Neuronal stem cell (in vitro differentiated cells): ENCODE results near the gene VDAC2.
A peak's percentile ranks its signal among the peaks of the same experiment; 100 is the strongest.

Source experiments
- DNase-seq: peaks from one replicate; pipeline ENCODE4 v3.0.0-alpha.2; 2013; ENCODE audit warnings: low spot score
- H2AFZ ChIP-seq: one replicate; pipeline ENCODE4 v1.6.1; 2013; ENCODE audit warnings: mild to moderate bottlenecking, low read length, inconsistent platforms
- H2AK5ac ChIP-seq: 2 replicates; pipeline ENCODE4 v1.6.1; 2013; ENCODE audit warnings: low read depth, mild to moderate bottlenecking, inconsistent platforms, low read length, moderate library complexity, mixed read lengths
- H2BK120ac ChIP-seq: 2 replicates; pipeline ENCODE4 v1.6.1; 2013; ENCODE audit warnings: low read depth, mild to moderate bottlenecking, inconsistent platforms, low read length, moderate library complexity, mixed read lengths
- H2BK12ac ChIP-seq: one replicate; pipeline ENCODE4 v1.6.1; 2013; ENCODE audit warnings: low read length, inconsistent platforms
- H2BK15ac ChIP-seq: 2 replicates; pipeline ENCODE4 v1.6.1; 2013; ENCODE audit warnings: mild to moderate bottlenecking, low read length, inconsistent platforms, mixed read lengths
- H2BK5ac ChIP-seq: one replicate; pipeline ENCODE4 v1.6.1; 2013; ENCODE audit warnings: inconsistent platforms, mild to moderate bottlenecking, low read length, moderate library complexity
- H3K14ac ChIP-seq: one replicate; pipeline ENCODE4 v1.6.1; 2013; ENCODE audit warnings: low read length, inconsistent platforms
- H3K18ac ChIP-seq: 2 replicates; pipeline ENCODE4 v1.6.1; 2013; ENCODE audit warnings: low read length, inconsistent platforms
- H3K23ac ChIP-seq: 2 replicates; pipeline ENCODE4 v1.6.1; 2013; ENCODE audit warnings: low read depth, mild to moderate bottlenecking, mixed read lengths, low read length, inconsistent platforms; ENCODE audit not compliant: poor library complexity
- H3K27ac ChIP-seq: replicated peaks from 3 replicates; pipeline ENCODE4 v1.5.1; 2013; ENCODE audit warnings: low read length, inconsistent platforms
- H3K27me3 ChIP-seq, 3 experiments: 2 replicates each; pipeline ENCODE4 v1.6.1; 2013; ENCODE audit warnings: low read length in 3 of 3, mild to moderate bottlenecking in 2 of 3, inconsistent platforms in 1 of 3, low read depth in 1 of 3, mixed read lengths in 1 of 3, moderate library complexity in 1 of 3; ENCODE audit not compliant: control insufficient read depth in 3 of 3, insufficient read depth in 3 of 3
- H3K36me3 ChIP-seq, 2 donors: replicated peaks in 1 of 2; 2 replicates each; pipeline ENCODE4 v1.6.1; 2013; ENCODE audit warnings: low read length in 2 of 2; ENCODE audit not compliant: control insufficient read depth in 2 of 2, insufficient read depth in 2 of 2
- H3K4ac ChIP-seq: 2 replicates; pipeline ENCODE4 v1.6.1; 2013; ENCODE audit warnings: inconsistent platforms, mild to moderate bottlenecking, low read length, moderate library complexity
- H3K4me1 ChIP-seq, 2 donors: 1 replicate in 1 of 2; 2 replicates in 1 of 2; pipeline ENCODE4 v1.6.1; 2013; ENCODE audit warnings: low read length in 2 of 2, low read depth in 1 of 2; ENCODE audit not compliant: control insufficient read depth in 2 of 2, insufficient read depth in 1 of 2
- H3K4me2 ChIP-seq: one replicate; pipeline ENCODE4 v1.6.1; 2013; ENCODE audit warnings: mild to moderate bottlenecking, low read length, inconsistent platforms; ENCODE audit not compliant: insufficient read depth, poor library complexity, severe bottlenecking
- H3K4me3 ChIP-seq, 2 donors: 2 replicates each; pipeline ENCODE4 v1.5.1; 2013; ENCODE audit warnings: low read length in 2 of 2, mild to moderate bottlenecking in 2 of 2, inconsistent platforms in 1 of 2, moderate library complexity in 1 of 2
- H3K79me1 ChIP-seq: one replicate; pipeline ENCODE4 v1.6.1; 2013; ENCODE audit warnings: low read depth, mild to moderate bottlenecking, inconsistent platforms, low read length, moderate library complexity
- H3K9ac ChIP-seq: one replicate; pipeline ENCODE4 v1.6.1; 2013; ENCODE audit warnings: mild to moderate bottlenecking, low read depth, low read length, inconsistent platforms; ENCODE audit not compliant: poor library complexity
- H3K9me3 ChIP-seq, 2 donors: replicated peaks in 1 of 2; 2 replicates each; pipeline versions ENCODE3 to v1.6.1; 2013; ENCODE audit warnings: low read length in 2 of 2, mild to moderate bottlenecking in 2 of 2, inconsistent platforms in 1 of 2, low read depth in 1 of 2, mixed read lengths in 1 of 2, moderate library complexity in 1 of 2; ENCODE audit not compliant: control insufficient read depth in 2 of 2, insufficient read depth in 1 of 2
- H4K8ac ChIP-seq: one replicate; pipeline ENCODE4 v1.6.1; 2013; ENCODE audit warnings: low read depth, mild to moderate bottlenecking, inconsistent platforms, low read length, moderate library complexity
- H4K91ac ChIP-seq: one replicate; pipeline ENCODE4 v1.6.1; 2013; ENCODE audit warnings: low read length, low read depth, mild to moderate bottlenecking, inconsistent platforms; ENCODE audit not compliant: poor library complexity
- WGBS, 2 donors: extraction: QIAGEN DNeasy Blood & Tissue Kit; methylation state at CpG; one replicate each; pipeline ENCODE4 v1.1.7; 2013; ENCODE audit warnings: missing lambda C conversion rate in 2 of 2, mixed read lengths in 1 of 2; ENCODE audit not compliant: insufficient read length in 2 of 2, insufficient replicate concordance in 1 of 2; ENCODE audit errors: extremely low coverage in 2 of 2; 5-methylcytosine and 5-hydroxymethylcytosine counted together

Gene VDAC2

DNA sequence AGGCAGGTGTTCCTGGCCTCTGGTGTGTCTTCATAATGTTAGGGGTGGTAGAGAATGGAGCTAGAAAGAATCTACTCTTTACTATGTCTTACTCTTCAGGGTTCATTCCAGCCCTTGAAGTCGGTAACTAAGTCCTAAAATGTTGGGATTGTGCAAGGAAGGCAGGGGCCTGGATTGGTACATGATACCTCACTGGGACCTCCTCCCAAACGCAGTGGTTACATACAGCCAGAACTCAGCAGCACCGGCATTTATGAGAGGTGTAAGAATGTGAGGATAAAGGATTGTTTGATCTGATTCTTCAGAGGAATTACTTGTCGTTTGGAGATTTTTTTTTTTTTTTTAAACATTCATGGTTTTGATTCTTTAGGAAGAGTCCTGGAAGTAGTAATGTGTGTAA is 18.2 kb downstream of the VDAC2 start:
- Histone ChIP-seq H3K27ac (peak overlapping the region; percentile 51), H3K36me3 (peaks cover 16 to 96% of the 10 kb centered on the region in 2 donors)

DNA sequence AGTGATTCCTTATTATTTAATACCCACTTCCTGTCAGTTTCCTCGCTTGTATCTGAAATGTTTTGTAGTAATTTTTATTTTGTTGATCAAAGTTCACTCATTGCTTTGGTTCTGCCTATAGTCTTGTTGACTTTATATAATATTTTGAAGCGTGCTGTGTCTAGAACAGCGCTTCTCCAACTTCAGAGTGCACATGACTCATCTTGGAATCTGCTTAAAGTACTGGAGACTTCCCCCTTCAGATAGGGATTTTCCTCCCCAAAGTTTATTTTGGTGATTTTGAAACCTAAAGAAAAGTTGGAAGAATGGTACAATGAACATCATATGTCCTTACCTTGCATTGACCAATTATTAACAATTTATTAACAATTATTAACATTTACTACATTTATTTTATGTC is 19.4 kb downstream of the VDAC2 start:
- WGBS, 2 donors, result no CpG with 5 or more reads among the region's 3 CpGs
- H3K4me1 ChIP-seq, result peaks cover 13 to 19% of the 10 kb centered on the region in 2 donors

More for the DNA sequence above, 18.2 kb downstream of the VDAC2 start:
- Histone ChIP-seq H2AFZ (no peak overlapping the region), H2AK5ac (no peak overlapping the region), H3K14ac (no peak overlapping the region), H3K23ac (no peak overlapping the region), H3K79me1 (no peaks in the 10 kb centered on the region), H2BK15ac (no peak overlapping the region), H3K18ac (no peak overlapping the region), H2BK12ac (no peak overlapping the region), H2BK5ac (no peak overlapping the region), H3K4me2 (no peak overlapping the region), H2BK120ac (no peak overlapping the region), H4K8ac (no peak overlapping the region), H3K4me3 (no peak overlapping the region), H3K4me1 (peaks cover 18 to 25% of the 10 kb centered on the region in 2 donors), H3K9me3 (no peaks in the 10 kb centered on the region), H3K27me3 (no peaks in the 10 kb centered on the region), H3K9ac (no peak overlapping the region), H3K4ac (no peak overlapping the region), H4K91ac (no peak overlapping the region)
- no peak for DNase-seq
- no CpG with 5 or more reads among the region's 4 CpGs for WGBS, 2 donors

DNA sequence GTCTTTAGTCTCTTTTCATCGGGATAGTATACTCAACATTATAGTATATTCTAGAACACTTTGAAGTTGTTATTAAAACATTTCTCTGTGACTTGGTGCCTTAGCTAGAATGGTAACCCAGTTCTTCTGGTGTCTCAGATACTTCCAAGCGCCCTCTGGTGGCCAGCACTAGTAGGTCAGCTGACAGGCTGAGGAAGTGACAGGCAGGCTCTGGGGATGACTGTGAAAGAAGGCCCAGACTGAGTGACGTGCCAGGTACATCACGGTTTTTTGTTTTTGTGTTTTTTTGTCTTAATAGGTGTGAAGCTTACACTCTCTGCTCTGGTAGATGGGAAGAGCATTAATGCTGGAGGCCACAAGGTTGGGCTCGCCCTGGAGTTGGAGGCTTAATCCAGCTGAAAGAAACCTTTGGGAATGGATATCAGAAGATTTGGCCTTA is 20.0 kb downstream of the VDAC2 start:
- no peak overlapping the region for H3K4me2 ChIP-seq
- no peak overlapping the region for H3K9ac ChIP-seq
- H3K9me3 ChIP-seq, result no peaks in the 10 kb centered on the region
- H3K36me3 ChIP-seq, result peaks cover 13 to 80% of the 10 kb centered on the region in 2 donors
- H2BK5ac ChIP-seq, result no peak overlapping the region
- H3K27me3 ChIP-seq, result peaks cover 0 to 5% (median 0%) of the 10 kb centered on the region in 3 experiments
- no peak overlapping the region for H2AFZ ChIP-seq
- H3K4ac ChIP-seq, result no peak overlapping the region
- WGBS, 2 donors, result no CpG with 5 or more reads among the region's 5 CpGs
- H3K4me1 ChIP-seq, result peaks cover 7 to 20% of the 10 kb centered on the region in 2 donors
- H3K14ac ChIP-seq, result no peak overlapping the region
- H3K23ac ChIP-seq, result no peak overlapping the region
- H2BK120ac ChIP-seq, result no peak overlapping the region
- H3K18ac ChIP-seq, result no peak overlapping the region
- no peak overlapping the region for H2BK15ac ChIP-seq
- peak; percentile 79 for DNase-seq
- no peak overlapping the region for H4K8ac ChIP-seq
- no peak overlapping the region for H4K91ac ChIP-seq
- no peaks in the 10 kb centered on the region for H3K79me1 ChIP-seq
- no peak overlapping the region for H3K4me3 ChIP-seq
- H2BK12ac ChIP-seq, result no peak overlapping the region
- no peak overlapping the region for H3K27ac ChIP-seq
- H2AK5ac ChIP-seq, result no peak overlapping the region

More for the DNA sequence above, 19.4 kb downstream of the VDAC2 start:
- peaks cover 13 to 86% of the 10 kb centered on the region in 2 donors for H3K36me3 ChIP-seq
- H4K8ac ChIP-seq, result no peak overlapping the region
- no peaks in the 10 kb centered on the region for H3K9me3 ChIP-seq
- no peak overlapping the region for H2BK15ac ChIP-seq
- no peak overlapping the region for H2BK120ac ChIP-seq
- H2AK5ac ChIP-seq, result no peak overlapping the region
- H3K79me1 ChIP-seq, result no peaks in the 10 kb centered on the region
- H2BK12ac ChIP-seq, result no peak overlapping the region
- no peak overlapping the region for H3K23ac ChIP-seq
- no peak overlapping the region for H3K4ac ChIP-seq
- H3K4me3 ChIP-seq, result no peak overlapping the region
- no peak overlapping the region for H2BK5ac ChIP-seq
- no peaks in the 10 kb centered on the region for H3K27me3 ChIP-seq
- no peak for DNase-seq
- H3K18ac ChIP-seq, result no peak overlapping the region
- H2AFZ ChIP-seq, result no peak overlapping the region
- H3K4me2 ChIP-seq, result no peak overlapping the region
- no peak overlapping the region for H3K9ac ChIP-seq
- no peak overlapping the region for H3K27ac ChIP-seq
- H3K14ac ChIP-seq, result no peak overlapping the region
- no peak overlapping the region for H4K91ac ChIP-seq

DNA sequence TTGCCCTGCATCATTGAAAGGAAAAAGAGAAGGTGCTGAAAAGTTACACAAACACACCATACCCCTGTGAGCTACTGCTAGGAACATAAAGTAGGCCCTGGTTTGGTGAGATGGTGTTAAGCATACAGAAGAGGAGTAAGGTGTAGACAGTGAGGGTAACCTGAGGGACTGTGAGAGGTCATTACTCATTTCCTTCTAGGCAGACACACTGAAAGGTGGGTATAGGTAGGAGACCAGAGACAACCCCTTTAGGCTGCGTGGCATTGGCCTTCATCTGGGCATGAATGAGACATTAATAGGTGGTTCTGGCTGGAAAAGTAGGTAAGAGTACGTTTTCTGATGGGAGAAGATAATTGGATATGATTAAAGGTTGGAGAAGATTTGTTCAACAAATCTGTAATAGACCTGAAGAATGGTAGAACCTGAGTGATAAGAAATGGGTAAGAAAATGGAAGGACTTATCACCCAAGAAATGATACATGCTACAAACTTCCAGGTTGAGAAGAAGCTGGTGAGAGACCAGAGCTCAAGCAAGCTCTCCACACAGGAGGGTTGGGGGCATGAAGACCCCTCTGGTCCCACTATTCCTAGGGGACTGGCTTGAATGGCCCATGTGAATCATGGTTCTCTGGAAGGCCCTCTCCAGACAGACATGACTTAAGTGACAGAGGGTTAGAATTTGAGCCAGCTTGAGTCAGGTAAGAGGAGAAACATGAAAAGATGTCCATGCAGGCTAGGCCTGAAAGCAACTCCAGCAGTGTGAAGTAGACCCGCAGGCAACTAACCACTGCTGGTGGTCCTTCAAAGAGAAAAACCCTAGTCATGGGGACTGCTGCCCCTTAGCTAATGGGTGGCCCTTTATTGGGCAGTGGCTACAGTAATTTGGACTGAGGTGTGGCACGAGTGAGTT is 21.3 kb downstream of the VDAC2 start:
- Histone ChIP-seq H3K27ac (no peak overlapping the region), H3K27me3 (peaks cover 0 to 5% (median 0%) of the 10 kb centered on the region in 3 experiments), H3K9ac (no peak overlapping the region), H4K91ac (no peak overlapping the region), H3K4me3 (no peak overlapping the region), H4K8ac (no peak overlapping the region), H2AK5ac (no peak overlapping the region), H3K4me2 (no peak overlapping the region), H3K36me3 (peaks cover 13 to 67% of the 10 kb centered on the region in 2 donors), H2BK5ac (no peak overlapping the region), H2AFZ (no peak overlapping the region), H3K14ac (no peak overlapping the region), H3K18ac (no peak overlapping the region), H3K4ac (no peak overlapping the region), H3K4me1 (peaks cover 3 to 10% of the 10 kb centered on the region in 2 donors), H2BK12ac (no peak overlapping the region), H3K23ac (no peak overlapping the region), H3K79me1 (no peaks in the 10 kb centered on the region), H3K9me3 (no peaks in the 10 kb centered on the region), H2BK120ac (no peak overlapping the region), H2BK15ac (no peak overlapping the region)
- DNase-seq, result no peak
- 100% methylated on average over 1 of the region's 4 CpGs for WGBS, 2 donors
